ENCODE results near the gene MYOM3.

The MYOM3 gene

DNA sequence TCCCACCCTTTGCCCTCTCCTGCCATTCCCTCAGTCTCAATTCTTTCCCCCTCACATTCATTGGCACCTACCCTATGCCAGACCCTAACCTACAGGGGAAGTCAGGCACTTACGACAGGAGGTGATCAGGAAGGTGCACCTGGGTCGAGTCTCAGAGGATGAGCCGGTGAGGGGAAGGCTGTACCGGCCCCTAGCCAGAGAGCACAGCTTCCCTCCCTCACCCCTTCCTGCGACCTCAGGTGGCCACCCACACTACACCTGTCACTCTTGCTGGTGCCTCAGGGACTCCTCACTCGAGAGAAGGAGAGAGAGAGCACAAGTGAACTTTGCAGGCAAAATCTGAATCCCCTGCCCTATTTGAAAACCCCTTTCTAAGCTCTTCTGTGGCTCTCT is 1.7 kb upstream of the MYOM3 start:
- DNase-seq = no peak

DNA sequence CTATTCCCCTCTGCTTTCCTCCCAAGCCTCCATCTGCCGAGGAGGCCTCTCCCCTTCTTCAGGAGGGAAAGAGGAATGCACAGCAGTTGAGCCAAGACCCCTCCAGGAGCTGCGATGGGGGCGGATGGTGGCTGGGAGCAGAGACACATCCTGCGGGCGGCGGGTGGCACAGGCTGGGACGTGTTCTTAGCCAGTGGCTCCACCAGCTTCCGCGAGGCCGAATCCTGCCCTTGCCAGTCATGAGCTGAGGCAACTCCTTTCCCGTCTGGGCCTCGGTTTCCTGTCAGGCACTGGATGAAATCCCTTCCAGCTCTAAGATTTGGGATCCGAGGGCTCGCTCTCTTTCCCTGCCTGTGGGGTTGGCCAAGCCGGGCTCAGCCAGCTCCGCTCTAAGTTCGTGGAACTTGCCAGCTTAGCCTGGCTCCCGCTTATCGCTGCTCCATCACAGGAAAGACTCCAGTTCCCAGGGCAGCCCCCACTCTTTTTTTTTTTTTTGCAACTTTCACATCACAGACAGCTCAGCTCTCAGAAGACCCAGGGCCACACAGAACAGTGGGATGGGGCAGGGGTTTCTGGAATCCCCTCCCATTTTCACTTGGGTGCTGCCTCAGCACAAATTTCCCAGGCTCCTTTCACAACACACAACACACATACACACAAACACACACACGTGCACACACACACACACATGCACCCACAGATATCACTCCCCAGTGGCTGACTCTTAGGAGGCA is 506 bp downstream of the MYOM3 start:
- DNase-seq = no peak

DNA sequence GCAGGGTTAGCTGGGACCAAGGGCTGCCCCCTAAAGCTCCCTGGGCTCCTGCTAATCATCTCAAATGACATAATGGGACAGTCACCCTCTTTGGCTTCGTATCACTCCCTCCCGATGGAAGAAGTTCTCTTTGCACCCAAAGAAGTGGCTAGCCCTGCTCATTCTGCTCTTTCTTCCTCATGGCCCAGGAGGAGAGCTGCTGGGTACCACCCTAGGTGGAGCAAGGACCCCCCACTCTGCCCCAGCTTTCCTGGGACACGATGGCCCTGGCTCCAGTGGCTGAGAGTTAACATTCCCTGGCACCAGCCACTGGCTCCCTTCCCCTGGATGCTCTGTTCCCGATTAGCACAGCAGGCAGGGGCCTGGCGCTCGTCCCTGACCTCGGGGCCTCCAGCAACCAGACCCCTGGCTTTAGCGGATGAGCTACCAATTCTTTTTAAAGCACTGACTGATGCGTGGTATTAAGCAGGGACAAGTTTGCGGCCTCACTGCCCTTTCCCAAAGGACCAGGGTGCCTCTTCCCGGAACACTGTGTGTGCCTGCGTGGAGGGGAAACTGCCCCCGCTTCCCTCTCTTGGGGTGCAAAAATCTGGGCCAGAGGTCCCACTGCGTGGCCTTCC is 1.2 kb downstream of the MYOM3 start:
- no peak for DNase-seq

- no peak for DNase-seq
Measured at GRCh38 chr1:24109686-24110475, 2.1 kb downstream of the MYOM3 start.

DNA sequence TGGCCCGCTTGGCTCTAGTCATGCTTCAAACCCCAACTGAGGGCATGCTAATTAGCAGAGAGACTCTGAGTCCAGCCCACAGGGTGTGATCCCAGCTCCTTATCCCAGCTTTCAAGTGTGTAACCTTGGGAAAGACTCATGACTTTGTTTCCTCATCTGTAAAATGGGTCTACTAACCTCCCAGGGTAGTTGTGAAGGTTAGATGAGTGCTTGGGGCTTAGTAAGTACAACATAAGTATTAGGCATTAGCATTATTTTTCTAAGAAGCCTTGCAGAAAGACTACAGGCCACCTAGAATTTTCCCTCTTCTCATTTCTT is 2.8 kb downstream of the MYOM3 start:
- no peak for DNase-seq

DNA sequence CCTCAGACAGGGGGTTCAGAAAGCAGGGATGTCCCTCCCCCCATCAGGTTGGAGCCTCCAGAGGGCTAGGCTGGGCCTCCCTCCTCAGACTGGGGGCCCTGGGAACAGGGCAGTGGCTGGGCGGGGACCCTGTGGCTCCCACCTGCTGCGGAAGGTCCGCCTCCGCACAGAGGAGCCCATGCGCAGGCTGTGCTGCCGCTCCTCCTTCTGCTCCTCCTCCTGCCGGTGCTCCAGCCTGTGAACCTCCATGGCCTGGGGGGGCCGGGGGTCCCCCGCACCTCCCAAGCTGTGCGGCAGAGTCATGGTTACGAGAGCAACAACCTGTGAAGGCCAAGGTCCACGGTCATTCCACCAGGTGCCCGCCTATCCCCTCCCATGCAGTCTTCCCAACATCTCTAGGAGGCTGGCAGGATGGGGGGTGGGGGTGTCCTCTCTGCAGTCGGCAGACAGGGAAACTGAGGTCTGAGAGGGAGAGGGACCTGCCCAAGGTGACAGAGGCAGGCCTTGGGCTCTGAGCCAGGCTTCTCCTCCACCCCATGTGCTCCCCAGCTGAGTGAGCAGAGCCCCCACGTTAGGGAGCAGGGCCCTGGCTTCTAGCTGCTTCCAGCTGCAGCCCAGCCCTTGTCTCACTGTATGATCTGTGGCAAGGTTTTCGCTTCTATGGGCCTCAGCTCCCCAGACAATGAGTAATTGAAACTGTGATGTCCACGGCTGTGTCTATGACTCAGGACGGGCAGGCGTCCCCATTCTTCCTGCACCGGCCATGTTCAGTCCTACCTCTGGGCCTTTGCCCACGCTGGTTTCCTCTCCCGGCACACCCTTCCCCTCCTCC is 3.4 kb downstream of the MYOM3 start:
- DNase-seq = no peak

GRCh38 chr1:24107462-24108138 is 4.3 kb downstream of the MYOM3 start:
- no peak for DNase-seq

DNA sequence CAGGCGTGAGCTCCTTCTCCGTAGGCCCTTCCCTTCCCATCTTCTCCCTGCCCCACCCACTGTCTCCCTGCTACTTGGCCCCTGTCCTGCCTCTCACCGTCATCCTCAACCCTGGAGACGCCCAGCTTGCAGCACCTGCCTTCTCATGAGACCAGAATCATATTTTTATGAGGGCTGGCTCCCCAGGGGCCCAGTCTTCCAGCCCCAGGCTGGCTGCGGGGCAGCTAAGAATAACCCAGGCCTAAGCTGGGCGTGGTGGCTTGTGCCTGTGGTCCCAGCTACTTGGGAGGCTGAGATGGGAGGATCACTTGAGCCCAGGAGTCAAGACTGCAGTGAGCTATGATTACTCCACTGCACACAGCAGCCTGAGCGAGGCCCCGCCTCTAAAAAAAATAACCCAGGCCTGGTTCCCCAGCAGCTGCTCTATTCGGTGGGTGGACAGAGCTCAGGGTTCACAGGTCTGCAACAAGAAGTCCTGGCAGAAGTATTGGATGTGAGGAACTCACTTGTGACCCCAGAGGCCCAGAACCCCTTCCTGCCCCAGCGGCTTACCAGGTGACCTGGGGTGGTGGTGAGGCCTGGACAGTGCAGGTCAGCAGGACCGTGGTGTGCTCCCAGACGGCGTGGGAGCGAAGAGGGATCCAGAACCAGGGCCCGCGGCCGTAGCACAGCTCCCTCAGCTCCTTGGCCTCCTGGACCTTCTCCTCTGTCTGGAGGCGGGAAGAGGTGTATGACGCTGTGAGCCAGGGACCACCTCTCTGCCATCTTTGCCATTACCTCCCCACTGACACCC is 6.4 kb downstream of the MYOM3 start:
- no peak for DNase-seq

DNA sequence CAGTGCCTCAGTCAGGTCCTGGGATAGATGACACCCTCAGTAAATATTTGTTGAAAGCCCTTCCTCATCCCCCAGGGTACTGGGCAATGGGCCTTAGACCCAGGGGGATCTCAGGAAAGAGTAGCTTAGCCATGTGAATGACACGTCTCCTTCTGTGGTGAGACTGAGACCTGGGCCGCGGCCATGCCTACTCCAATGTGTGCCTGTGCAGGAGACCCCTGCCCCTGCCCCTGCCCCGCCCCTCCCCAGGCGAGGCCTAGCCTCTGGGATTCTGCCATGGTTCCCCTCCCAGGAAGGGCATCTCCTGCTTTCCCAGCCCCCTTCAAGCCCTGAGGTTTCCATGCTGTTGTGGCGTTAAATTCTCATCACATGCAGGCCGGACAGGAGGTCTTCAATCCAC is 7.1 kb downstream of the MYOM3 start:
- no peak for DNase-seq

DNA sequence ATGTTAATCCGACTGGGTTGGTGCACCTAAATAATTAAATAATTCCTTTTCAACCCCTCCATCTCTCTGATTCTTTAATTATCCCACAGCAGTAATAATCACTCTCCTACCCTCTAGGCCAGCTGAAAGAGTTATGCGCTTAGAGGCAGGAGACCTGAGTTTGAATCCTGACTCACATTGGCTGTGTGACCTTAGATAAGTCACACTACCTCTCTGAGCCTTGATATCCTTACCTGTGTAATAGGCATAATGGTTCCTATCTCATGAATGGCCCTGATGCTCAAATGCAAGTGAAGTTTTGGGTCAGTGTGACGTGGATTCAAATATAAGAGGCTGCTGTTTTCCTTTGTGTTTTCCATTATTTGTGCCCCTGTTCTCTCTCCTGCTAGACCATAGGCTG is 8.1 kb downstream of the MYOM3 start:
- no peak for DNase-seq

DNA sequence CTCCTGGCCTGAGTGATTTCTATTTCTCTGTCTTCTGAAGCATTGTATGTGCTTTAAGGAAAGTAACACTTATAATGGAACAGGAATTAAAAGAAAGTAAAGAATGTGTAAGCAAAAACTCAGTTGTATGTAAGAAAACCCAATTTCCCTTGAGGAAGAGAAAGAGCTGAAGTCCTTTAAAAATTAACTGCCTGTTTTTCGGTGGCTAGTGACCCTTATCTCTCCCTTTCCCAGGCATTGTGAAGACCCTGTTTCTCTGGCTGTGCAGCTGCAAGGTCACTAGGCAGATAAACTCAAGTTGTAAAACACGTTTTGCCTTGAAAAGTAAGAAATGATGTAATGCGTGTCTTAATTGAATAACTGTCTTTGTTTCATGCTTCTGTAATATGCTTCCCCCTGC is 8.5 kb downstream of the MYOM3 start:
- no peak for DNase-seq

GRCh38 chr1:24102961-24103360 is 9.0 kb downstream of the MYOM3 start:
- DNase-seq = no peak

DNA sequence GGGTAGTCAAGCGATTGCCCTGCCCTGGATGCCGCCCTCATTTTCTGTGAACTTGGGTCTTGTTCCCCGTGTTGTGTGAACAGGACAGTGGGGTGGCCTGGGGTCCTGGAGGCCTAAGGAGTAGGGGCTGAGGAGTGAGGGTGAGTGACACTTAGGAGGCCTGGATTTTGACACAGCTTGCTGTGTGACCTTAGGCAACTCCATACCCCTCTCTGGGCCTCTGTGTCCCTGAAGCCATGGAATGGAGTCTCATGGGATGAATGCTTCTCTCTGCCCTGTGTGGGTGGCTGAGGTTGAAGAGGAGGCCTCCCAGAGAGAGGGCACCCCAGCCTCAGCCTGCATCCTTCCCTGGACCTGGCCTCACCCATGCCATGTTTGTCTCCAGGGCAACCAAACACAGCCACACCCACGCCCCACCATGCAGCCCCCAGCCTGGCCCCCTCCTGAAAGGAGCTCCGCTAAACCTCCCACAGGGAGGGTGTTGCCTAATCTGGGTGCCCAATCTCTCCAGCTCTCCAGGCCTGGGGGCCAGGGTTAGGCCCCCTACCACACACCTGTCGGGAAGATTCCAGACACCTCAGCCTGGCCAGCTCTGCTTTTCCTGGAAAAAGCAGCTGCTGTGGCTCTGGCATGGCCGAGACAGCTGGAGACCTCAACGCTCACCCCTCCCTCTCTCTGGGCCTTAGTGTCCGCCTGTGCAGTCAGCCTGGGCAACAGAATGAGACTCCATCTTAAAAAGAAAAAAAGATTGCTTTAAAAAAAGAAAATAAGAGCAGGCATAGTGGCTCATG is 9.9 kb downstream of the MYOM3 start:
- no peak for DNase-seq

DNA sequence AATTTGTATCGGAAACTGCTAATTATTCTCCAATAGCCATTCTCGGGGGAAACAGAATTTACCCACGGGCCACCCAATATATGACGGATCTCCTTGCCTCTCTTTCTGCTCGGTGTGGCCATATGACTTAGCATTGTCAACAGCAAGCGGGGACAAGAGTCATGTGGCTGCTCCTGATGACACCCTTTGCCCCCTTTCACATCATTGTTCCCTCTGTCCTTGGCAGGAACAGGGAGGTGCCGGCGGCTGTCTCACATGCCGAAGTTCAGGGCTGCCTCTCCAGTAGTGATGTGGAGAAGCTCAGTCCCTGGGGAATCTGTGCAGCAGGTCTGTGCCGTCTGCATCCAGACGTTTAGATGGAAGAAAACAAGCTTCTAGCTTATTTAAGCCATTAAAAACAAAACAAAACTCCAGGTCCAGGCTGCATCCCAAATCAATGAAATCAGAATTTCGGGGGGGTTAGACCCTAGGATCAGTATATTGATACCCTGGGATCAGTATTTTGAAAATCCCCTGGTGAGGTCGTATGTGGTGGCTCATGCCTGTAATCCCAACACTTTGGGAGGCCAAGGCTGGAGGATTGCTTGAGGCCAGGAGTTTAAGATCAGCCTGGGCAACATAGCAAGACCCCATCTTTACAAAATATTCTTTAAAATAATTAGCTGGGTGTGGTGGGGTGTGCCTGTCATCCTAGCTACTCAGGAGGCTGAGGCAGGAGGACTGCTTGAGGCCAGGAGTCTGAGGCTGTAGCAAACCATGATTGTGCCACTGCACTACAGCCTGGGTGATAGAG is 10.8 kb downstream of the MYOM3 start:
- DNase-seq = no peak

DNA sequence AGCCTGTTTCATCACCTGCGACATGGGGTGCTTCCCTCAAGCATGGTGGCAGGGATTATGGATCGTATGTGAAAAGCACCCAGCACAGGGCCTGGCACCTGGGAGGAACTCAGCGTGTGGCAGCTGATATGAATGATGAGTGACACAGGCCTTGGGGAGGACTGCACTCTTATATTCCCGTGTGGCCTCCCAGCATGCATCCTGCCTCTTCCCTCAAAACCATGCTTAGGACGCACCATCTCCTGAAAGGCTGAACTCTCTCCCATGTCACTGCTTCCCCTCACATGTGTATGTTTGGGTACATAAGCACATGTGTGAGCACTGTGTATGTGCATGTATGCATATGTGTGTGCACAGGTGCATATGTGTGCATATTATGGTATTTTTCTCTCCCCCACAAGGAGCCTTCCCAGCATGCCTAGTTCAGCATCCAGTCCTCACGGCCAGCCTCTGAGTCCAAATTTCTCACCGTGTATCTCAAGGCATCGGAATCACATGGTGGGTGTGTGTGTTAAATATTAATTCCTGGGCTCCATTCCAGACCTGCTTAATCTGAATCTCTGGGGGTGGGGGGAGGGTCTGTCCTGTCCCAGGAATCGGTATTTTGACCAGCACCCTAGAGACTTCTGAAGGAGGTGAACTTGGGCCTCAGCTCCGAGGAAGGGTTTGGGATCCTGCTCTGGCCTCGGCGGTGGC is 12.8 kb downstream of the MYOM3 start:
- no peak for DNase-seq

GRCh38 chr1:24098102-24098501 is 13.8 kb downstream of the MYOM3 start:
- no peak for DNase-seq

GRCh38 chr1:24097663-24098062 is 14.3 kb downstream of the MYOM3 start:
- no peak for DNase-seq

GRCh38 chr1:24096739-24097103 is 15.2 kb downstream of the MYOM3 start:
- DNase-seq = no peak

DNA sequence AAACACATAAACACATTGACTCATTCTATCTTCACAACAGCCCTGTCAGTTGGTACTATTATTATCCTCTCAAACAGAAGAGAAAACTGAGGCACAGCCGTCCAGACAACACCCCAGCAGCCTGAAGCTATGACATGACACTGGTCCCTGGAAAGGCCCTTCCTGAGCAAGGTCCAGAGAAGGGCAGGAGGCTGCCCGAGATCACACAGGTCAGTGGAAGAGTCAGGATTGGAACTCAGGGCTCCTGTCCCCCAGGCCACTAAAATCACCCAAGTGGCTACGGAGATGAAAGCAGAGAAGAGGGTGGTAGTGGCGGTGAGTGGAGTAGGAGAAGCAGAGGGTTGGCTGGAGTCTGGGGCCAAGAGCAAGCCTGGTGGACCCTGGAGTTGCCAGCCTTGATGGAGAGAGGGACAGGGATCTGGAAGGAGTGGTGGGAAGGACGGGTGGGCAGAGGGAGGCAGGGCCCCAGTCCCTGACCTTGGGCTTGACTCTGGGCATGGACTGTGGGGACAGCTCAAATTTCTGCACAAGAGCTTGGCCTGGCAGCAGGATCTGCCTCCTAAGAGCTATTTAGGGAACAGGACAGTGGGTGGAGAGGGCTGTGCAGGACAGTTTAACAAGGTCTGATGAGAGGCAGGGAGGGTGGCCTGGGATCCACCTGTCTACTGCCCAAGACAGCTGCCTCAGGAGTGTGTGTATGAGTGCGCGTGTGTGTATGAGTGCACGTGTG is 15.8 kb downstream of the MYOM3 start:
- no peak for DNase-seq

All from activated T-cell treated with anti-CD3 and anti-CD28 coated beads, Interleukin-2, amount 50 U/mL, for 1 hour (primary cell).